ENCODE results near the gene COQ5. TPM values are rescaled to one million over a fixed set of nuclear protein-coding genes. Genes with fewer than 3 reads are reported as not detected.

Gene COQ5
- total RNA-seq, 4 donors from 2014 or later, result 12.1 to 25.3 (median 21.4) TPM

GRCh38 chr12:120470150-120470784 lies 58.7 kb downstream of the COQ5 start:
- H3K27me3 ChIP-seq, result no peaks in the 10 kb centered on the region
- no peak for DNase-seq (ENCODE audit: extremely low spot score)
- peak overlapping the region; percentile 90 to 97 (median 92) for H3K4me3 ChIP-seq
- no peaks in the 10 kb centered on the region for H3K9me3 ChIP-seq
- peak overlapping the region; percentile 94 to 97 (median 96) for H3K27ac ChIP-seq (replicated peaks in 1 of 4)
- intact Hi-C loops (cut with DNase I), result no loop called here
- WGBS, result 69% methylated on average over 24 of the region's 26 CpGs
- TF ChIP-seq EP300 (IDR thresholded peaks at IDR 0.05), result no peak
- TF ChIP-seq POLR2A (IDR thresholded peaks at IDR 0.05; ENCODE audit: low read depth), result no peak
- peaks cover 27 to 51% (median 44%) of the 10 kb centered on the region in 4 donors for H3K4me1 ChIP-seq
- peaks cover 0 to 24% (median 12%) of the 10 kb centered on the region in 4 donors for H3K36me3 ChIP-seq

- Histone ChIP-seq H3K27me3 (no peaks in the 10 kb centered on the region), H3K4me1 (peaks cover 27 to 51% (median 44%) of the 10 kb centered on the region in 4 donors), H3K36me3 (peaks cover 0 to 31% (median 19%) of the 10 kb centered on the region in 4 donors), H3K27ac (replicated peaks in 1 of 4) (peak within 1 kb of the TSS; percentile 94 to 97 (median 96)), H3K4me3 (peak within 1 kb of the TSS; percentile 90 to 97 (median 92)), H3K9me3 (no peaks in the 10 kb centered on the region)
- TF ChIP-seq POLR2A (IDR thresholded peaks at IDR 0.05; ENCODE audit: low read depth) (peak; percentile 33), EP300 (IDR thresholded peaks at IDR 0.05) (no peak), CTCF (IDR thresholded peaks at IDR 0.05) (peak; percentile 85 to 93 (median 93)), POLR2AphosphoS5 (IDR thresholded peaks at IDR 0.05) (peak; percentile 87 to 98)
- intact Hi-C loops (cut with DNase I), result no loop called here
- DNase-seq (ENCODE audit: extremely low spot score), result peak; percentile 97
- 0% methylated on average over 1 of the region's 88 CpGs for WGBS
These were observed 59.4 kb downstream of the COQ5 start, which contains the start of gene SRSF9 for GRCh38 chr12:120469450-120470149. Gene SRSF9, minus strand, starts transcription at chr12:120469748. Its CDS starts 139 bp downstream, at chr12:120469609.

- no peak for DNase-seq (ENCODE audit: extremely low spot score)
- TF ChIP-seq POLR2AphosphoS5 (IDR thresholded peaks at IDR 0.05) (no peak), CTCF (IDR thresholded peaks at IDR 0.05) (no peak), POLR2A (IDR thresholded peaks at IDR 0.05; ENCODE audit: low read depth) (no peak), EP300 (IDR thresholded peaks at IDR 0.05) (no peak)
- Histone ChIP-seq H3K4me3 (peak overlapping the region; percentile 90 to 97 (median 92)), H3K4me1 (peaks cover 27 to 51% (median 44%) of the 10 kb centered on the region in 4 donors), H3K27ac (replicated peaks in 1 of 4) (peak overlapping the region; percentile 94 to 97 (median 96)), H3K36me3 (peaks cover 2 to 37% (median 26%) of the 10 kb centered on the region in 4 donors), H3K9me3 (no peaks in the 10 kb centered on the region), H3K27me3 (no peaks in the 10 kb centered on the region)
- WGBS, result 1% methylated on average over 27 of the region's 57 CpGs
- intact Hi-C loops (cut with DNase I), result no loop called here
These were observed 60.0 kb downstream of the COQ5 start for GRCh38 chr12:120468821-120469449.

- Histone ChIP-seq H3K27me3 (no peaks in the 10 kb centered on the region), H3K4me1 (peaks cover 27 to 51% (median 44%) of the 10 kb centered on the region in 4 donors), H3K27ac (replicated peaks in 1 of 4) (peak overlapping the region; percentile 94 to 97 (median 96)), H3K4me3 (peak overlapping the region; percentile 90 to 97 (median 92)), H3K9me3 (no peaks in the 10 kb centered on the region), H3K36me3 (peaks cover 8 to 43% (median 31%) of the 10 kb centered on the region in 4 donors)
- WGBS, result 2% methylated on average over 15 of the region's 23 CpGs
- intact Hi-C loops (cut with DNase I), result no loop called here
- TF ChIP-seq CTCF (IDR thresholded peaks at IDR 0.05), result no peak
- TF ChIP-seq EP300 (IDR thresholded peaks at IDR 0.05), result no peak
- TF ChIP-seq POLR2AphosphoS5 (IDR thresholded peaks at IDR 0.05), result no peak
- no peak for TF ChIP-seq POLR2A (IDR thresholded peaks at IDR 0.05; ENCODE audit: low read depth)
- DNase-seq (ENCODE audit: extremely low spot score), result no peak
These were observed 60.6 kb downstream of the COQ5 start for GRCh38 chr12:120468325-120468820.

All from esophagus muscularis mucosa (tissue), 4 donors.